ENCODE measurements around the gene SERPINA12.
"Not testable (repeated sequence)": the region's sequence is repeated elsewhere in the genome, so short reads cannot be mapped to it uniquely, and the experiment has no call there.

SERPINA12 gene

GRCh38 chr14:94535506-94535905 is 26.2 kb upstream of the SERPINA12 start:
- no peak for FAIRE-seq

DNA sequence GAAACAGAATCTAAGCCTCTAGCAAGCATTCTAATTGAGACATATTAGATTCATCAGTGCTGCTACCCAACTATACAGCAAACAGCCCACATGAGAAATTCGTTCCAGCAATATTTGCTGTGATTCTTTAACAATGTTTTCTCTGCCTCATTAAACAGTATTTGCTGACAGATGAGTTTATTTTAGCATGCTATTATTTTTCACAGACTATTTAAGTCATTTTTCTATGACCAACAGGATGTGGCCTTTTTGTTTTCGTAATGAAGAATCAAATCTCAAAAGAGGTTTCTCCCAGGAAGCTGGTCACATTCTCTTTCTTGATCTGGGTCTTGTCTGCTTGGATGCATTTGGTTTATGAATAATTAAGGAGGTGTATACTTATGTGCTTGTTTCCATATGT is 23.2 kb upstream of the SERPINA12 start:
- FAIRE-seq: no peak

DNA sequence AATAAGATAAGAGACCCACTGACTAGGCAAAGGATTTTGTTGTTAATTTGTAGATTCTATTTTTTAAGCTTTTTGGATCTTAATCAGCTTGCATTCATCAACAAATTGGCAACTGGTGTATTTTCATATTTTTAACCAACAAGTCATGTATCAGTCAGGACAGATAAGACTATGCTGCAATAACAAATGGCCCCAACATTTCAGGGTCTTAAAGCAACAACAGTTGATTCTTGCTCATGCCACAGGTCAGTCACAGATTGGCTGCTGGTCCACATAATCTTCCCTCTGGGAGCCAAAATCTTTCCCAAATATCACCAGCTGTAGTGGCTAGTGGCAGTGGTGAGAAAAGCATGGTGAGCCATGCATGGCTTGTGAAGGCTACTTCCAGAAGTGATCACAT is 21.9 kb upstream of the SERPINA12 start:
- FAIRE-seq: no peak

- no peak for FAIRE-seq
Measured at GRCh38 chr14:94524093-94524492, 14.8 kb upstream of the SERPINA12 start.

DNA sequence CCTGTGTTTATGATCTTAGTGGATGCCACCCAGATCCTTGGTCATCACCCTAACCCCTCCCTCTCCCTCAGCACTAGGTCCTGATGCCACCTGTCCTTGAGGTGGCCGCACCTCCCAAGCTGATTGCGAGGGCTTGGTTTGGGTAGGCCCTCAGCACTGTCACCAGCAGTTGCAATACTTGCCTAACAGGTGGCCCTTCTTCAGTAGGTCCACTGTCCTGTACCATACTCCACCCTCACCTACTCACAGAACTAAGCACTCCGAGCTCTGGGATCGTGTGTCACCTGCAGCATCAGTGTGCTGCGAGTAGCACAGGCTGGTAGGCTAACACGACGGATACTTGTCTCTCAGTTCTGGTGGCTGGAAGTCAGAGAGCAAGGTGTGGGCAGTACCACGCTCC is 14.0 kb upstream of the SERPINA12 start:
- FAIRE-seq: no peak

DNA sequence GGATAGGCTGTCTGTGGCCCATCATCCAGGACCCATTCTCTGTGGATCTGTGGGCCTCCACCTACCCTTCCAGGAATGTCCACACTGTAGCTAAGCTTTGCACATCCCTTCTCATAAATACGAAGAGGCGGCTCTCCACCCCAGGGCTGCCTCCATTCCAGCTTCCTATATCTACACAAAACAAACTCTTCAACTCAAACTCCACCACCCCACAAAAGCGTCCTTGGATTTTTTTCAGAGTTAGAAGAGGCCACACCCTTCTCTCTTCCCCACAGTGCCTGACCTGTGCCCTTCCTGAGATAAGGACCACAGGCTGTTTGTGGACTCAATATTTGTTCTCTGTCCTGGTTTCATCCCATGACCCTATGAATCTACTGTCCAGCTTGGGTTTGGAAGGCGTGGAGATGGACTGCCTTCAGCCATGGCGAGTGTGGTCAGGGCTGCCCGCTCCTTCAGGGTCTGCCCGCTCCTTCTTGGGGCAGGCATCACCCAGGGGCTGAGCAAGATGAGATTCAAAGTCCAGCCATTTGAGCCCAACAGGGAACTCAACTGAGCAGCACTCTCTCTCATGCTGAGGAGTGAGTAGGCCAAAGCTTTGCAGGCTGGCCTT is 13.0 kb upstream of the SERPINA12 start:
- FAIRE-seq: no peak

DNA sequence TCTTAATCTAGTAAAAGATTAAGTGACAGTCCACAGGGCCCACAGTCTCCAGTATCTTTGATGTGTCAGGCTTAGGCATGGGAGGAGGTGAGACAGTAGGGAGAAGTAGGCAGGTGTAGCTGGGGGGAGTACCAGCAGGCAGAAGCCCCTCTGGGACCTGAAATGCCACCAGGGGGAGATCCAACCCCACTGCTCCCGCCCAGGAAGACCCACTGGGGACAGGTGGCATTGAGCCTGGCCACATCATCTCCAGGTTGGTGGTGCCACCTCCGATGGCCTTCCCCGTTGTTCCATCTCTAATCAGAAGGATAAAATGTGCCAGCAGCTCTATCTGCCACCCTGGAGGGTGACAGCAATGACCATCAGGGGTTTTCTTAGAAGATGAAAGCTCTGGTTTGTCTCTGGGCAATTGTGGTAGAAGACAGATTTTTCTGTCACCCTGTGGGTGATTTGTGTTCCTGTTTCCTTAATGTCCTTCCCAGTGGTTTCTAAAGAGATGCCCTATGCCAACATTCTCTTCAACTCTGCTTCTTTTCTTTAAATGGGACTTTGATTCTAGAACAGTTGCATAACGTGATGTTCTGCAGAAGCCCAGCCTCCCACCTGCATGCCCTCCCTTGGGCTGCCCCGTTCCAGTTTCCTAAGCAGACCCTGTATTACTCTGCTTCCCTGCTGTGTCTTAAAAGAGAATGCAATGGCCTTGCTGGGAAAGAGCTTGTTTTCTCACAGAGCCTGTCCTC is 12.3 kb upstream of the SERPINA12 start:
- FAIRE-seq: no peak

DNA sequence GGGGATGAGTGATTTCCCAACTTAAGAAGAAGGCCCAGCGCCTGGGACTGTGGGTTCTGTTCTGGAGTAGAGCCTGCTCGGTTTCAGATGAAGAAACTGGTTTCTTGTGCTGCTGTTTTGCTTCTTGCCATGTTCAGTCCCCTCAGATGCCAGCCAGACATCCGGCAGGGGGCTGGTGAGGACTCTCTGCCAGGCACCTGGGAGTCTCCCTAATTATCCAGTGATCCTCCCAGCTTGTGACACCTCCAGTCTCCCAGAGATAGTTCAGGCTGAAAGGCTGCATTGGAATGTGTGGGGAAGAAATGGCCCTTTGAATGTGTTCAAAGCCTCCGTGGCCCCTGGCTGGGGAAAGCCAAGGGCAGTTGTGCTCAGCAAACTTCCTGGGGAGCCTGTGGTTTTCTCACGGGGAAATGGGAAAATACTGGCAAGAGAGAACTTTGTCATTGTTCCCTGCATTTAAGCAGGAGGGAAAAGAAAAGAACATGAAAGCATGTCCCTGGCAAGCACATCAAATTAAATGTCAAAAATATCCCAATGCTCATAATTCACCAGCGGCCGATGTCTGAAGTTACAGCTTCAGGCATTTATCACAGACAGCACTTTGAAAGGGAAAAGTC is 8.5 kb upstream of the SERPINA12 start:
- no peak for FAIRE-seq

DNA sequence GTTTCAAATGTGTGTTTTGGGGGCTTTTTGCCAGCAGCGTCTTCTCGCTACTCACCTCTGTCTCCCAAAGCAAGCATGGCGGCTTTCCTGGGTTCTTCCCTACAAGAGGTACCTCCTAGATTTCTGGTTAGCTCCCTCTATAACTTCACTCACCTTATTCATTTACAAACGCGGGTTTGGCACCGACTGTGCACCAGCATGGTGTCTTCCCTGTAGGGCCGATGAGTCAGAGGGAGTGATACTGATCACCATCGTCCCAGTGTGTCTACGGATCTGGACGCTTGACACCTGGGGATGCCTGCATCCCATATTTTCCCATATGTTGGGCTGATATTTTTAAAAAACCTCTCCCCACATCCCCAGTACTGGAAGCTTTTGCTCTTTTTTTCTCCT is 8.0 kb upstream of the SERPINA12 start:
- FAIRE-seq: no peak

DNA sequence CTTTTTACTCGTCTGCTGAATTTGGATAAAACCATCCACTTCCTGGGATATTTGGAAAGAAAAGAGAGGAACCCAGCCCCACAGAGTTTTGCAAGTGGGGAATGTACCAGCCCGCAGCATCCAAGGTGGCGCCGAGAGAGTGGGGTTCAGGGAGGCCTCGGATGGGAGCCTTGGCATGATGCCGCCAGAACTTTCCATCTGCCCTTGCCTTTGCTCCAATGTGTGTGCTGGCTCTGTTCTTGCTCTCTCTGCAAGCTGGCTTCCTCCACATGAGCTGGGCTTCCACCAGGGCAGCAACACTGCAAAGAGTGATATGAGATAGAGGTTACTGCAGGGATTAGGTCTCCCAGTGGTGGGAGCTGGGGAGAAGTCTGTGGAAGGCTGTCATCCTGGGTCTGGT is 6.6 kb upstream of the SERPINA12 start:
- FAIRE-seq: no peak

DNA sequence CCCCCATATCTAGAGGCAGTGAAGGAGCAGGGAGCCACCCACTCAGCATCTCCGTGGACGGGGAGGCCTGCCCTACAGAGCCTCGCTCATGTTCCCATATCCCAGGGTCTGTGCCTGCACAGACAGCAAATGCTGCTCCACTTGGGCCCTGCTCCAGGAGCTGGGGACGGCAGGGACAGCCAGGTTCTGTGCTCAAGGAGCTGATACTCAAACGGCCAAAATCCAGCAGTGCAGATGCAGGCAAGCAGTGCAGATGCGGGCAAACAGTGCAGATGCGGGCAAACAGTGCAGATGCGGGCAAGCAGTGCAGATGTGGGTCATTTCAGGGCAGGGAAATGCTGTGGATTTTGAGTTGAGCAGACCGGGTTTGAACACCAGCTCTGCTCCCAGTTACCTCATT is 6.2 kb upstream of the SERPINA12 start:
- FAIRE-seq: no peak

DNA sequence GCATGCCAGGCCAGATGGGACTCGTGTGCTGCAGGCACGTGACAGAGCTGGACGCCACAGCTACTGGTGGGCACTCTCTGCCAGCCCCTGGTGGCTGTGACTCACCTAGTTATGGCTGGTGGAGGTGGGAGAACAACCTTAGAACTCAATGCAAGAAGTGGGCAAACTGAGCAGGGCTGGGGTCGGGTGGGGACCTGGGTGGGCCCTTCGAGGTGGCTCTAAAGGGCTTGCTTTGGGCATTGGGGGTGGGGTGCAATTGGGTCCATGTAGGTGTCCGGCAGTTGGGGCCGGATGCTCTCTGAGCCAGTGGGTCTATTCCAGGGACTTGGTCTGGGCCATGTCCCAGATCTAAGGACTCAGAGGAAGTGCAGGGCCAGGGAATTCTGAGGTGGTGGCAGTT is 5.1 kb upstream of the SERPINA12 start:
- FAIRE-seq: no peak

DNA sequence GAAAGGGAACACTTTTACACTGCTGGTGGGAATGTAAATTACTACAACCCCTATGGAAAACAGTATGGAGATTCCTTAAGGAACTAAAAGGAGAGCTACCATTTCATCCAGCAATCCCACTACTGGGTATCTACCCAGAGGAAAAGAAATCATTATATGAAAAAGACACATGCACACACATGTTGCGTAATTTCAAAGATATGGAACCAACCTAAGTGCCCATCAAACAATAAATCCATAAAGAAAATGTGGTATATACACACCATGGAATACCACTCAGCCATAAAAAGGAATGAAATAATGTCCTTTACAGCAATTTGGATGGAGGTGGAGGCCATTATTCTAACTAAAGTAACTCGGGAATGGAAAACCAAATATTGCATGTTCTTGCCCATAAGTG is 1.2 kb upstream of the SERPINA12 start:
- FAIRE-seq: not testable (repeated sequence)

- FAIRE-seq: no peak
Measured at GRCh38 chr14:94505641-94506040, 3.6 kb downstream of the SERPINA12 start.

- no peak for FAIRE-seq
Measured at GRCh38 chr14:94505206-94505605, 4.1 kb downstream of the SERPINA12 start.

DNA sequence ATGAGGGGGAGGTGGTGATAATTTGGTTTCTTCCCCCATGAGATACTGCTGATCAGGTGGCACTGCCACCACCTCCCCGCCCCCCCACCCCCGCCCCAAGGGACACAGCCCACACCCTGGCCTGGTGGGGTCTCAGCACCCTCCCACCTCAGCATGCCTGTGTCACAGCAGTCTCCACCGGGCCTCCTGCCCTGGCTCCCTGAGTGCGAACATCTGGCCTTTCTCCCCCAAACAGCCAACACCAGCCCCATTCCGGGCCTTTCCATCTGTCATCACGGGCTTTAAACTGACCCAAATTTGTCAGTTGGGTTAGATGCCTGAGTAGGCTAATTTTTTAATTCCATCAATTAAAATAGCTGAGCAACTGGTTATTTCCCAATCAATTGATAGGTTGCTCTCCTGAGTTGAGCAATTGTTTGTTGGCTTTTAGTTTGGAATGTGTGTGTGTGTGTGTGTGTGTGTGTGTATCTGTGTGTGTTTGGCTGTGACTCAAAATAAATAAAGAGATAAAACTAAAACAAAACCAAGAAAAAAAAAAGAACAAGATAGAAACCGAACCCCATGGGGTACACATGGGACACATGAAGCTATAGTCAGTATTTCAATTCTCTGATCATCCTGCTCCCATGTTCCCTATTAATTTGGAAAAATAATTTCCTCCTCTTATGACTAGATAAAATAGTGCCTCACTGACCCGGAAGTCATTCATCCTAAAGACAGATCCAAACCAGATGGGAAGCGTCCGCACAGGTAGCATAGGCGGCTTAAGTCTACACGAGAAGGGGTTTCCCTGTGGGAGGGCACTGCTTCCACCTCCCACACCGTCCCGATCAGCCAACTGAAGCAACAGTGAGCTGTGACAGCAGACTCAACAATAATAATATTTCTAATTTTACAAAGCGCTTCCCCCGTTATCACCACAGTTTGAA is 7.4 kb downstream of the SERPINA12 start:
- FAIRE-seq: no peak

DNA sequence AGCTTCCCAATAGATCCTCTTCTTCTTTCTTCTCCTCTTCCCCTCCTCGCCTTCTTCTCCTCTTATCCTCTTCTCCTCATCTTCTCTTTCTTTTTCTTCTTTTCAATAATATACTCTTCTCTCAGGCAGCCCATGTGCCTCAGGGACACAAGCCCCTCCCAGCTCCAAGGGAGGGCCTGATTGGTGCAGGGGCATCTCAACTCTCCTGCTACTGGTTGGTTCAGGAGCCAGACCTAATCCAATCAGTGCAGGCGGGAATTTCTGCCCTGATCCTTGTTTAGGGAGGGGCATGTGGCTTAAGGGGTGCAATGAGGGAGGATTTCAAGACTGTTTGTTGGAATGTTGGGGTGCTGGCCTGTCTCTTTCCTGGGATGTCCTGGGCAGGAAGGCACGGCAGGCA is 9.0 kb downstream of the SERPINA12 start:
- FAIRE-seq: no peak

- FAIRE-seq: no peak
Measured at GRCh38 chr14:94499673-94500072, 9.6 kb downstream of the SERPINA12 start.

DNA sequence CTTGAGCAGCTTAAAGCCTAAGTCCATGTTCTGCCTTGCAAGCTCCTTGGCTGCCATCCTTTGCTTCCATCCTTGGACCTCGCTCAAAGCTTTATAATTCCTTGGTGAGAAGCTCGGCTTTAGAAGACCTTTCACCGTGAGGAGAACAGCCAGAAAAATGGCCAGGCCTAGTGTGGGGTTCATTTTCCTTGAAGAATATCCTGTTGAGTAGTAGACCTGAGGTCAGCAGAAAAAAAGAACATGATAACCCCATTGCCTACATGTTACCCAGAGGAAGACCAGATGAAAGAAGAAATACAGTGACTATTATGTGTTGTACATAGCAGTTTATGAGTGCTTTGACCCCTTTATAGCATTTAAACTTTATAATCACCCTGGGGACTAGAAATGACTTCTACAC is 11.1 kb downstream of the SERPINA12 start:
- no peak for FAIRE-seq

DNA sequence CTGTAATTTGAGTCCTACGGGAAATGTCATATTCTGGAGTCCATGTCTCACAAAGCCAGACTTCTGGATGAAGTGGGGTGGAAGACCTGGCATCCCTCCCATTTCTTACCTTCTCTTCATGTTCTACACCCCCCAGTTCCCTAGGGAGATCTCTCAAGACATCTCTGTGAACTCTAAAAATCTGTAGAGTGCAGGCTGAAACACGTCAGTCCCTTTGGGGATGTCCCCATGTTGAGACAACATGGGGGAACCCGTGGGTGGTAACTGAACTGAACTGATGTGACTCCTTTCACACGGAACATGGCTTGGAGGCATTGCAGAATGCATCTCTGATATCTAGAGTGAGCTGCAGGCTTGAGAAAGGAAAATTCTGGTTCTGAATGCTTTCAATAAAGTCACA is 15.2 kb downstream of the SERPINA12 start:
- FAIRE-seq: no peak

- FAIRE-seq: no peak
Measured at GRCh38 chr14:94491511-94491910, 17.8 kb downstream of the SERPINA12 start.

DNA sequence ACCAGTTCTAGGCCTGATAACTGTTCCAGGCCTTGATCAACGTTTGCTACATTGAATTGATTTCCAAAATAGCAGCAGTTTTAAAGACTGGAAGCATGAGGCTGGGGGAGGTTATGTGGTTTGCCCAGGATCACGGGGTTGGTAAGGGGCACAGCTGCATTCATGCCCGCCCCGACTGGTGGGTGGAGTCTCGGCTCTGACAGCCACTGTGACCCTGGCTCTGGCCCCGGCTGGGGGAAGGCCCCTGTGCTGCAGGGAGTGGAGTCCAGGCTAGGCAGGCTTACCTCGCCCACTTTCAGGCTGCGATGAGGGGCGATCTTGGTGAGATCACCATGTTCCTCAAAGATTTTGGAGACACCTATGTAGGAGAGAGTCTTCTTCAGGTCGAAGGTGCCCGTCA is 19.9 kb downstream of the SERPINA12 start:
- no peak for FAIRE-seq

GRCh38 chr14:94486883-94487282 is 22.4 kb downstream of the SERPINA12 start:
- no peak for FAIRE-seq
